Raji (cell line): ENCODE measurements around the gene ALG14.

Experiments used
- POLR2A ChIP-seq: IDR thresholded peaks from 2 replicates; pipeline ENCODE4 v1.6.1; 2011; ENCODE audit warnings: low read depth, low read length, control low read depth; ENCODE audit not compliant: insufficient read depth

ALG14 gene

GRCh38 chr1:95068956-95069709 is 3.6 kb downstream of the ALG14 start:
- TF ChIP-seq POLR2A: no peak

- no peak for TF ChIP-seq POLR2A
These were observed 5.2 kb downstream of the ALG14 start for GRCh38 chr1:95067568-95067967.

- TF ChIP-seq POLR2A: no peak
These were observed 5.7 kb downstream of the ALG14 start for GRCh38 chr1:95067062-95067461.

- TF ChIP-seq POLR2A: no peak
These were observed 11.2 kb downstream of the ALG14 start for GRCh38 chr1:95061445-95062006.

GRCh38 chr1:95058974-95059373 is 13.8 kb downstream of the ALG14 start:
- no peak for TF ChIP-seq POLR2A

GRCh38 chr1:95057351-95057750 is 15.4 kb downstream of the ALG14 start:
- TF ChIP-seq POLR2A: no peak

- no peak for TF ChIP-seq POLR2A
These were observed 22.8 kb downstream of the ALG14 start for GRCh38 chr1:95049935-95050334.

GRCh38 chr1:95048317-95048716 is 24.4 kb downstream of the ALG14 start:
- no peak for TF ChIP-seq POLR2A

GRCh38 chr1:95046359-95046758 is 26.4 kb downstream of the ALG14 start:
- TF ChIP-seq POLR2A: no peak

GRCh38 chr1:95043141-95043980 is 29.4 kb downstream of the ALG14 start:
- no peak for TF ChIP-seq POLR2A

GRCh38 chr1:95042286-95042685 is 30.5 kb downstream of the ALG14 start:
- TF ChIP-seq POLR2A: no peak

GRCh38 chr1:95041491-95042165 is 31.1 kb downstream of the ALG14 start:
- TF ChIP-seq POLR2A: no peak

- TF ChIP-seq POLR2A: no peak
These were observed 32.7 kb downstream of the ALG14 start for GRCh38 chr1:95040032-95040525.

- no peak for TF ChIP-seq POLR2A
These were observed 33.3 kb downstream of the ALG14 start for GRCh38 chr1:95039360-95040031.

- no peak for TF ChIP-seq POLR2A
These were observed 37.2 kb downstream of the ALG14 start for GRCh38 chr1:95035536-95035935.
